Endothelial cell (in vitro differentiated cells): ENCODE data around the gene FBXL20. TPM values are rescaled to one million over a fixed set of nuclear protein-coding genes. Genes with fewer than 3 reads are reported as not detected.

ENCODE experiments used
- DNase-seq: peaks from one replicate; pipeline ENCODE4 v3.0.0; 2021; ENCODE audit warnings: low spot score
- H3K27ac Mint-ChIP-seq: one replicate; pipeline ENCODE4 v1.8.0; 2021; ENCODE audit warnings: mixed read lengths, inconsistent platforms; ENCODE audit not compliant: unreplicated experiment
- H3K27me3 Mint-ChIP-seq: one replicate; pipeline ENCODE4 v1.8.0; 2021; ENCODE audit warnings: mild to moderate bottlenecking, moderate library complexity, mixed read lengths, inconsistent platforms; ENCODE audit not compliant: unreplicated experiment
- H3K36me3 Mint-ChIP-seq: one replicate; pipeline ENCODE4 v1.8.0; 2021; ENCODE audit warnings: mild to moderate bottlenecking, low read depth, mixed read lengths, inconsistent platforms; ENCODE audit not compliant: unreplicated experiment
- H3K4me1 Mint-ChIP-seq: one replicate; pipeline ENCODE4 v1.8.0; 2021; ENCODE audit warnings: mild to moderate bottlenecking, mixed read lengths, inconsistent platforms; ENCODE audit not compliant: unreplicated experiment
- H3K4me3 Mint-ChIP-seq: one replicate; pipeline ENCODE4 v1.8.0; 2021; ENCODE audit warnings: mild to moderate bottlenecking, mixed read lengths, inconsistent platforms; ENCODE audit not compliant: unreplicated experiment
- H3K9me3 Mint-ChIP-seq: one replicate; pipeline ENCODE4 v1.8.0; 2021; ENCODE audit warnings: mixed read lengths, inconsistent platforms; ENCODE audit not compliant: unreplicated experiment
- CTCF ChIP-seq: fragments of 200-600 bp; sonication (generic); IDR thresholded peaks from one replicate; pipeline ENCODE4 v1.5.0; 2021; ENCODE audit warnings: antibody characterized with exemption; ENCODE audit not compliant: unreplicated experiment
- total RNA-seq: library from RNA; stranded (reverse); fragmentation: NEBNext Ultra II Directional; extraction: Animal tissue kit (Norgen Biotek cat#: 25700); gene quantifications from one replicate; pipeline ENCODE4 v1.2.1, GENCODE V29; 2021; ENCODE audit not compliant: unreplicated experiment

Gene FBXL20
- total RNA-seq, 1 donor from 2014 or later, result 26.6 TPM

- Mint-ChIP-seq H3K27me3 (peaks cover 13% of the 10 kb centered on the region), H3K4me3 (no peak overlapping the region), H3K9me3 (no peaks in the 10 kb centered on the region), H3K36me3 (no peaks in the 10 kb centered on the region), H3K27ac (peak overlapping the region; percentile 85), H3K4me1 (peaks cover 21% of the 10 kb centered on the region)
- peak; percentile 59 for TF ChIP-seq CTCF
- peak; percentile 70 for DNase-seq
Measured at GRCh38 chr17:39231591-39232551, 169.6 kb downstream of the FBXL20 start.

- H3K36me3 Mint-ChIP-seq, result no peaks in the 10 kb centered on the region
- no peak for TF ChIP-seq CTCF
- H3K4me1 Mint-ChIP-seq, result peaks cover 22% of the 10 kb centered on the region
- H3K27me3 Mint-ChIP-seq, result peaks cover 16% of the 10 kb centered on the region
- DNase-seq, result no peak
- H3K4me3 Mint-ChIP-seq, result no peak overlapping the region
- H3K9me3 Mint-ChIP-seq, result no peaks in the 10 kb centered on the region
- H3K27ac Mint-ChIP-seq, result no peak overlapping the region
Measured at GRCh38 chr17:39231091-39231561, 170.3 kb downstream of the FBXL20 start.

- peaks cover 15% of the 10 kb centered on the region for H3K27me3 Mint-ChIP-seq
- no peaks in the 10 kb centered on the region for H3K36me3 Mint-ChIP-seq
- no peak overlapping the region for H3K4me3 Mint-ChIP-seq
- no peak overlapping the region for H3K27ac Mint-ChIP-seq
- no peaks in the 10 kb centered on the region for H3K9me3 Mint-ChIP-seq
- DNase-seq, result no peak
- peaks cover 25% of the 10 kb centered on the region for H3K4me1 Mint-ChIP-seq
- TF ChIP-seq CTCF, result no peak
Measured at GRCh38 chr17:39230361-39230760, 171.1 kb downstream of the FBXL20 start.

GRCh38 chr17:39229274-39229913 lies 172.0 kb downstream of the FBXL20 start:
- Mint-ChIP-seq H3K36me3 (no peaks in the 10 kb centered on the region), H3K9me3 (no peaks in the 10 kb centered on the region), H3K27me3 (peaks cover 16% of the 10 kb centered on the region), H3K4me3 (no peak overlapping the region), H3K27ac (peak overlapping the region; percentile 15), H3K4me1 (peaks cover 25% of the 10 kb centered on the region)
- DNase-seq, result no peak
- TF ChIP-seq CTCF, result no peak
